SU-DHL-6 (cell line): ENCODE data around the gene ADSS2.

Source experiments
- CTCF ChIP-seq: fragments of 200-600 bp; sonication (generic); IDR thresholded peaks from one replicate; pipeline ENCODE4 v1.5.1; 2017; ENCODE audit warnings: antibody characterized with exemption, mild to moderate bottlenecking, low read length, moderate library complexity; ENCODE audit not compliant: insufficient read depth, poor library complexity, severe bottlenecking
- EZH2phosphoT487 ChIP-seq: fragments of 200-600 bp; sonication (generic), shearing (Covaris generic); conservative IDR thresholded peaks from 2 replicates; pipeline ENCODE4 v1.6.1; 2018; ENCODE audit warnings: mild to moderate bottlenecking, antibody characterized with exemption, low read length, moderate library complexity, mixed read lengths

- no peak for TF ChIP-seq CTCF
- no peak for TF ChIP-seq EZH2phosphoT487
Measured at GRCh38 chr1:244445320-244446181, 6.2 kb downstream of the ADSS2 start.
